Measurements from ENCODE around the gene SLC2A1. TPM values are rescaled to one million over a fixed set of nuclear protein-coding genes. Genes with fewer than 3 reads are reported as not detected.

SLC2A1 gene
- total RNA-seq, 2 donors from 2014 or later = 4.2 to 13.2 TPM

GRCh38 chr1:42928859-42929258, 29.8 kb downstream of the SLC2A1 start:
- H3K9me3 ChIP-seq = no peaks in the 10 kb centered on the region
- no peak overlapping the region for H3K4me3 ChIP-seq
- no peak for TF ChIP-seq POLR2A (IDR thresholded peaks at IDR 0.05)
- TF ChIP-seq, protein P1, sequence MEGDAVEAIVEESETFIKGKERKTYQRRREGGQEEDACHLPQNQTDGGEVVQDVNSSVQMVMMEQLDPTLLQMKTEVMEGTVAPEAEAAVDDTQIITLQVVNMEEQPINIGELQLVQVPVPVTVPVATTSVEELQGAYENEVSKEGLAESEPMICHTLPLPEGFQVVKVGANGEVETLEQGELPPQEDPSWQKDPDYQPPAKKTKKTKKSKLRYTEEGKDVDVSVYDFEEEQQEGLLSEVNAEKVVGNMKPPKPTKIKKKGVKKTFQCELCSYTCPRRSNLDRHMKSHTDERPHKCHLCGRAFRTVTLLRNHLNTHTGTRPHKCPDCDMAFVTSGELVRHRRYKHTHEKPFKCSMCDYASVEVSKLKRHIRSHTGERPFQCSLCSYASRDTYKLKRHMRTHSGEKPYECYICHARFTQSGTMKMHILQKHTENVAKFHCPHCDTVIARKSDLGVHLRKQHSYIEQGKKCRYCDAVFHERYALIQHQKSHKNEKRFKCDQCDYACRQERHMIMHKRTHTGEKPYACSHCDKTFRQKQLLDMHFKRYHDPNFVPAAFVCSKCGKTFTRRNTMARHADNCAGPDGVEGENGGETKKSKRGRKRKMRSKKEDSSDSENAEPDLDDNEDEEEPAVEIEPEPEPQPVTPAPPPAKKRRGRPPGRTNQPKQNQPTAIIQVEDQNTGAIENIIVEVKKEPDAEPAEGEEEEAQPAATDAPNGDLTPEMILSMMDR (IDR thresholded peaks at IDR 0.05) = no peak
- no peak overlapping the region for H3K27ac ChIP-seq
- intact Hi-C loops (cut with DNase I) = no loop called here
- DNase-seq = no peak
- ATAC-seq = no peak
- WGBS, 2 donors = 91 to 98% methylated on average over 5 to 13 of the region's 13 CpGs
- H3K36me3 ChIP-seq (replicated peaks in 1 of 2; ENCODE audit: insufficient read depth in 1 of 2, low read depth in 2 of 2) = peaks cover 0 to 2% of the 10 kb centered on the region in 2 donors
- peaks cover 9% of the 10 kb centered on the region for H3K4me1 ChIP-seq
- H3K27me3 ChIP-seq = no peaks in the 10 kb centered on the region

DNA sequence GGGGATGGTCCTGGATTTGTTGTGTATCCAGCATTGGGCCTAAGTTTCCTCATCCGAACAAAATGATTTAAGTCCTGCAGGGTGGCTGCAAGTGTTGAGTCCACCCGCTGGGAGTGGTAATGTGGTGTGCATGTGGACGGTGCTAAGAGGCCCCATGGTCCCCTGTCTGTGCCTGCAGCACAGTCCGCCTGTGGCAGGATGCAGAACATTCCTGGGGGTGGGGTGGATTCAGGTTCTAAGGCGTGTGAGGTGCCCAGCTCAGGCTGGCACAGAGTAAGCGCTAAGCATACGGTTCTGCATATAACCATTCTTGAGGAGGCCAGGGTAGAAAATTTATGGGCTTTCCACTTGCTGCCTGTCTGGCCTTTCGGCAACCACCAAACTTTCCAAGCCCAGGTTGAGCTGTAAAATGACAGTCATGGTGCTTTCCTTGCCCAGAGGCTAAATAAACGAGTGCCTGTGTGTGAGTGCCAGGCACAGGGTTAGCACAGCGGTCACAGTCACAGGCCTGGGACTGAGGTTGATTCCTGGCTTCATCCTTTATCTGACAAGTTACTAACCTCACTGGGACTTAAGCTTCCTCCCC, 30.7 kb downstream of the SLC2A1 start:
- no peak for DNase-seq
- no peaks in the 10 kb centered on the region for H3K9me3 ChIP-seq
- H3K27me3 ChIP-seq = no peaks in the 10 kb centered on the region
- TF ChIP-seq, protein P1 (IDR thresholded peaks at IDR 0.05) = no peak
- TF ChIP-seq POLR2A (IDR thresholded peaks at IDR 0.05) = no peak
- H3K27ac ChIP-seq = no peak overlapping the region
- H3K4me3 ChIP-seq = no peak overlapping the region
- intact Hi-C loops (cut with DNase I) = no loop called here
- peaks cover 13% of the 10 kb centered on the region for H3K4me1 ChIP-seq
- WGBS, 2 donors = 88 to 91% methylated on average over 10 of the region's 10 CpGs
- ATAC-seq = no peak
- H3K36me3 ChIP-seq (replicated peaks in 1 of 2; ENCODE audit: insufficient read depth in 1 of 2, low read depth in 2 of 2) = peaks cover 0 to 2% of the 10 kb centered on the region in 2 donors

DNA sequence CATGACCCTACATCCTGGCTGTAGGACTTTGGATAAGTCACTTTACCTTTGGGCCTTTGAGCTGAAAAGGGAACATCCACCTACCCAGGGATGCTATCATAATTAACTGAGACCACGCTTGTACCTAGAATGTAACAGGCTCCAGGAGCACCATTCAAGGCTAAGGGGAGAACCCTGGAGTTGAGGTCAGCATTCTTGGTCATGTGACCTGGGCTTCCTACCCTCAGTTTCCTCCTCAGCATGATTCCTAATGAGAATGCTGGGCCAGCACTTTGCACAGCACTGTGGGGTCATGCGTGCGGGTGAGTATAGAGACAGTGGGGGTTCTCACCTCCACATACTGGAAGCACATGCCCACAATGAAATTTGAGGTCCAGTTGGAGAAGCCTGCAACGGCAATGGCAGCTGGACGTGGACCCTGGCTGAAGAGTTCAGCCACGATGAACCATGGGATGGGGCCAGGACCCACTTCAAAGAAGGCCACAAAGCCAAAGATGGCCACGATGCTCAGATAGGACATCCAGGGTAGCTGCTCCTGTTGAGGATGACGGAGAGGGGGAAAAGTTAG, 31.3 kb downstream of the SLC2A1 start:
- no peak overlapping the region for H3K27ac ChIP-seq
- H3K9me3 ChIP-seq = no peaks in the 10 kb centered on the region
- H3K36me3 ChIP-seq (replicated peaks in 1 of 2; ENCODE audit: insufficient read depth in 1 of 2, low read depth in 2 of 2) = peaks cover 0 to 2% of the 10 kb centered on the region in 2 donors
- DNase-seq = no peak
- no peak overlapping the region for H3K4me3 ChIP-seq
- 89 to 92% methylated on average over 8 of the region's 8 CpGs for WGBS, 2 donors
- no peaks in the 10 kb centered on the region for H3K27me3 ChIP-seq
- H3K4me1 ChIP-seq = peaks cover 11% of the 10 kb centered on the region
- no peak for ATAC-seq
- TF ChIP-seq, protein P1 (IDR thresholded peaks at IDR 0.05) = no peak
- no peak for TF ChIP-seq POLR2A (IDR thresholded peaks at IDR 0.05)
- intact Hi-C loops (cut with DNase I) = no loop called here

- TF ChIP-seq, protein P1 (IDR thresholded peaks at IDR 0.05) = no peak
- TF ChIP-seq POLR2A (IDR thresholded peaks at IDR 0.05) = no peak
- WGBS, 2 donors = 90 to 93% methylated on average over 9 to 11 of the region's 11 CpGs
- Histone ChIP-seq H3K27ac (no peak overlapping the region), H3K9me3 (no peaks in the 10 kb centered on the region), H3K36me3 (replicated peaks in 1 of 2; ENCODE audit: insufficient read depth in 1 of 2, low read depth in 2 of 2) (peaks cover 0 to 2% of the 10 kb centered on the region in 2 donors), H3K27me3 (no peaks in the 10 kb centered on the region), H3K4me1 (peaks cover 6% of the 10 kb centered on the region), H3K4me3 (no peak overlapping the region)
- intact Hi-C loops (cut with DNase I) = no loop called here
- ATAC-seq (no peak), DNase-seq (no peak)
These were observed 31.8 kb downstream of the SLC2A1 start for GRCh38 chr1:42926879-42927242.
